B cell (primary cell): ENCODE results near the gene MYO16.

Experiments
- CTCF ChIP-seq: fragments of 200-600 bp; IDR thresholded peaks from one replicate; pipeline ENCODE4 v1.8.0; 2022; ENCODE audit warnings: antibody characterized with exemption, mild to moderate bottlenecking
- EZH2 ChIP-seq: IDR thresholded peaks from 2 replicates; pipeline ENCODE4 v1.6.1; 2012; ENCODE audit warnings: borderline replicate concordance, low read depth, mild to moderate bottlenecking, moderate library complexity, low read length; ENCODE audit not compliant: insufficient read depth, poor library complexity, severe bottlenecking

DNA sequence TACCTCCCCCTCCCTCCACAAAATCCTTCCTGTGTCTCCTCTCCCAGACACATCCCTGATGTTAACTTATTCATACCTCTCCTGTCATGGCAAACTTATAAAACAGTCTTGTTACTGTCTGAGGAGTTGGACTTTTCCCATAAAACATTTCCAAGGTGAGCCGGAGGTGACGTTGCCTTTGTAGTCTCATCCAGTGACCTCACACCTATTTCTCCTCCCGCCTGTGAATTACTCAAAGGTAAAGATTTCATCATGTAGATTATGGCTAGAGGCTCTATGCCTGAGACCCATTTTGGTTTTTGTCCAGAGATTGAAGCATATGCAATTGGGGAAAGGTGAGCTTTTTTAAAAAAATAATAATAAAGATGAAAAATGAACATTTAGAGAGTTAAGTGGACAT is 529.0 kb downstream of the MYO16 start:
- TF ChIP-seq CTCF (no peak), EZH2 (no peak)
